Parathyroid adenoma (tissue), 2 donors: ENCODE measurements around the gene CADPS.

ENCODE experiments used
- H2AFZ ChIP-seq: fragments of 300-600 bp; sonication (generic); one replicate; pipeline ENCODE4 v1.7.0; 2017; ENCODE audit warnings: antibody characterized with exemption, mild to moderate bottlenecking
- H3K27ac ChIP-seq: fragments of 300-600 bp; sonication (generic); one replicate; pipeline ENCODE4 v1.7.0; 2017
- H3K27me3 ChIP-seq: fragments of 300-600 bp; sonication (generic); one replicate; pipeline ENCODE4 v1.7.0; 2017; ENCODE audit warnings: low read length; ENCODE audit not compliant: control insufficient read depth, insufficient read depth
- H3K36me3 ChIP-seq: fragments of 300-600 bp; sonication (generic); one replicate; pipeline ENCODE4 v1.7.0; 2017; ENCODE audit warnings: low read length; ENCODE audit not compliant: control insufficient read depth, insufficient read depth
- H3K4me1 ChIP-seq: fragments of 300-600 bp; sonication (generic); one replicate; pipeline ENCODE4 v1.7.0; 2017; ENCODE audit warnings: control low read depth
- H3K4me2 ChIP-seq: fragments of 300-600 bp; sonication (generic); one replicate; pipeline ENCODE4 v1.7.0; 2017; ENCODE audit warnings: low read length
- H3K4me3 ChIP-seq: fragments of 300-600 bp; sonication (generic); one replicate; pipeline ENCODE4 v1.7.0; 2017; ENCODE audit warnings: low read depth, low read length
- H3K79me2 ChIP-seq: fragments of 300-600 bp; sonication (generic); one replicate; pipeline ENCODE4 v1.7.0; 2017; ENCODE audit warnings: control low read depth
- H3K9ac ChIP-seq: fragments of 300-600 bp; sonication (generic); one replicate; pipeline ENCODE4 v1.7.0; 2017; ENCODE audit warnings: mild to moderate bottlenecking
- H3K9me3 ChIP-seq: fragments of 300-600 bp; sonication (generic); one replicate; pipeline ENCODE4 v1.7.0; 2017; ENCODE audit warnings: low read length; ENCODE audit not compliant: control insufficient read depth
- CTCF ChIP-seq: fragments of 300-600 bp; sonication (generic); IDR thresholded peaks from one replicate; pipeline ENCODE4 v1.7.0; 2017; ENCODE audit warnings: antibody characterized with exemption, mild to moderate bottlenecking
- donor health status: primary hyperparathyroidism.

CADPS gene

GRCh38 chr3:62446337-62446940 is 428.8 kb downstream of the CADPS start:
- Histone ChIP-seq H3K4me3 (no peak overlapping the region), H2AFZ (no peak overlapping the region), H3K9ac (no peak overlapping the region), H3K4me1 (no peaks in the 10 kb centered on the region), H3K79me2 (no peaks in the 10 kb centered on the region), H3K27ac (no peak overlapping the region), H3K9me3 (no peaks in the 10 kb centered on the region), H3K36me3 (no peaks in the 10 kb centered on the region), H3K4me2 (no peak overlapping the region), H3K27me3 (no peaks in the 10 kb centered on the region)
- TF ChIP-seq CTCF, result no peak

- Histone ChIP-seq H3K9ac (no peak overlapping the region), H2AFZ (no peak overlapping the region), H3K4me2 (no peak overlapping the region), H3K9me3 (no peaks in the 10 kb centered on the region), H3K36me3 (no peaks in the 10 kb centered on the region), H3K27me3 (no peaks in the 10 kb centered on the region), H3K4me3 (no peak overlapping the region), H3K4me1 (no peaks in the 10 kb centered on the region), H3K79me2 (no peaks in the 10 kb centered on the region), H3K27ac (no peak overlapping the region)
- TF ChIP-seq CTCF, result no peak
Measured at GRCh38 chr3:62445275-62445674, 429.9 kb downstream of the CADPS start.

- no peak for TF ChIP-seq CTCF
- Histone ChIP-seq H3K4me2 (no peak overlapping the region), H3K4me3 (no peak overlapping the region), H2AFZ (no peak overlapping the region), H3K27ac (no peak overlapping the region), H3K9me3 (no peaks in the 10 kb centered on the region), H3K79me2 (no peaks in the 10 kb centered on the region), H3K27me3 (no peaks in the 10 kb centered on the region), H3K4me1 (no peaks in the 10 kb centered on the region), H3K36me3 (no peaks in the 10 kb centered on the region), H3K9ac (no peak overlapping the region)
Measured at GRCh38 chr3:62439978-62440377, 435.2 kb downstream of the CADPS start.

- Histone ChIP-seq H3K4me2 (no peak overlapping the region), H3K27ac (no peak overlapping the region), H3K36me3 (no peaks in the 10 kb centered on the region), H3K9me3 (no peaks in the 10 kb centered on the region), H3K4me1 (no peaks in the 10 kb centered on the region), H3K79me2 (no peaks in the 10 kb centered on the region), H3K9ac (no peak overlapping the region), H3K4me3 (no peak overlapping the region), H3K27me3 (no peaks in the 10 kb centered on the region), H2AFZ (no peak overlapping the region)
- no peak for TF ChIP-seq CTCF
Measured at GRCh38 chr3:62439176-62439813, 435.9 kb downstream of the CADPS start.

- no peaks in the 10 kb centered on the region for H3K36me3 ChIP-seq
- H3K9ac ChIP-seq, result no peak overlapping the region
- no peaks in the 10 kb centered on the region for H3K4me1 ChIP-seq
- H3K79me2 ChIP-seq, result no peaks in the 10 kb centered on the region
- no peak overlapping the region for H2AFZ ChIP-seq
- H3K27me3 ChIP-seq, result no peaks in the 10 kb centered on the region
- TF ChIP-seq CTCF, result no peak
- H3K4me3 ChIP-seq, result no peak overlapping the region
- no peak overlapping the region for H3K27ac ChIP-seq
- no peaks in the 10 kb centered on the region for H3K9me3 ChIP-seq
- no peak overlapping the region for H3K4me2 ChIP-seq
Measured at GRCh38 chr3:62436785-62437184, 438.4 kb downstream of the CADPS start.
